MM.1S (cell line): ENCODE data around the gene VSTM2L.

Experiments
- EZH2 ChIP-seq: fragments of 300-600 bp; sonication (generic); optimal IDR thresholded peaks from 2 replicates; pipeline ENCODE3; 2017; ENCODE audit warnings: low read depth, mild to moderate bottlenecking, antibody characterized with exemption, low read length, mixed read lengths
- EZH2phosphoT487 ChIP-seq: fragments of 300-600 bp; sonication (generic); IDR thresholded peaks from 2 replicates; pipeline ENCODE4 v1.6.1; 2018; ENCODE audit warnings: antibody characterized with exemption, low read length
- TF ChIP-seq, protein P1 (sequence below): fragments of 300-600 bp; sonication (generic); IDR thresholded peaks from 2 replicates; pipeline ENCODE4 v1.5.1; 2016; ENCODE audit warnings: antibody characterized with exemption, low read length, mixed read lengths

DNA sequence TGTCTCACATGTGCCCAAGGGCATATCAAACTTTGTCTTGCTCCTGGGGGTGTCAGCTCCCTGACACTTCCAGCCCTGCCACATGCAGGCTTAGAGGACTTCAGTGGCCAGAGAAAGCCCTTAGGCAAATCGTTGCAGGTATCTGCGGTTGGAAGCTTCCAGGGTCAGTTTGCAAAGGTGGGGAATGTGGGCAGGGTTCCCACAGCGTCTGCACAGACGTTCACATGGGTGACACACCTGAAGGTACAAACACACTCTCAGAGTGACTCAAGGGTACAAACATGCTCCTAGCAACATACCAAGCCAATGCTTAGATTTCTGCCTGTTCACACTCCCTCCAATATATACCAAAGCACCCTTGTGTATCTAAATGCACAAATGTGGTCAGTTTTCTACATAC lies 30.0 kb downstream of the VSTM2L start:
- TF ChIP-seq, protein P1, sequence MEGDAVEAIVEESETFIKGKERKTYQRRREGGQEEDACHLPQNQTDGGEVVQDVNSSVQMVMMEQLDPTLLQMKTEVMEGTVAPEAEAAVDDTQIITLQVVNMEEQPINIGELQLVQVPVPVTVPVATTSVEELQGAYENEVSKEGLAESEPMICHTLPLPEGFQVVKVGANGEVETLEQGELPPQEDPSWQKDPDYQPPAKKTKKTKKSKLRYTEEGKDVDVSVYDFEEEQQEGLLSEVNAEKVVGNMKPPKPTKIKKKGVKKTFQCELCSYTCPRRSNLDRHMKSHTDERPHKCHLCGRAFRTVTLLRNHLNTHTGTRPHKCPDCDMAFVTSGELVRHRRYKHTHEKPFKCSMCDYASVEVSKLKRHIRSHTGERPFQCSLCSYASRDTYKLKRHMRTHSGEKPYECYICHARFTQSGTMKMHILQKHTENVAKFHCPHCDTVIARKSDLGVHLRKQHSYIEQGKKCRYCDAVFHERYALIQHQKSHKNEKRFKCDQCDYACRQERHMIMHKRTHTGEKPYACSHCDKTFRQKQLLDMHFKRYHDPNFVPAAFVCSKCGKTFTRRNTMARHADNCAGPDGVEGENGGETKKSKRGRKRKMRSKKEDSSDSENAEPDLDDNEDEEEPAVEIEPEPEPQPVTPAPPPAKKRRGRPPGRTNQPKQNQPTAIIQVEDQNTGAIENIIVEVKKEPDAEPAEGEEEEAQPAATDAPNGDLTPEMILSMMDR = no peak
- TF ChIP-seq EZH2 (no peak), EZH2phosphoT487 (no peak)
